SK-N-SH (cell line): Measurements from ENCODE around the gene GGCX.

Experiments
- CHD2 ChIP-seq: fragments of 150-350 bp; IDR thresholded peaks from 2 replicates; pipeline ENCODE4 v1.6.1; 2018; ENCODE audit warnings: low read length; ENCODE audit not compliant: partially characterized antibody
- CTCF ChIP-seq: fragments of 200-600 bp; sonication (generic); IDR thresholded peaks from 2 replicates; pipeline ENCODE4 v1.6.1; 2017; ENCODE audit warnings: antibody characterized with exemption, mild to moderate bottlenecking, moderate library complexity
- EP300 ChIP-seq, 2 experiments: IDR thresholded peaks; 2 replicates each; pipeline versions ENCODE4 v1.4.0 to v1.6.1; 2012; ENCODE audit warnings: borderline replicate concordance in 1 of 2, low read depth in 1 of 2, low read length in 1 of 2
- GABPA ChIP-seq: IDR thresholded peaks from 2 replicates; pipeline ENCODE4 v1.4.0; 2012; ENCODE audit warnings: low read depth, mild to moderate bottlenecking
- JUND ChIP-seq: IDR thresholded peaks from 2 replicates; pipeline ENCODE4 v1.4.0; 2012
- MAX ChIP-seq: IDR thresholded peaks from 2 replicates; pipeline ENCODE4 v1.4.0; 2012; ENCODE audit warnings: low read depth
- MXI1 ChIP-seq: IDR thresholded peaks from 2 replicates; pipeline ENCODE4 v1.6.1; 2012; ENCODE audit warnings: mild to moderate bottlenecking, low read depth, low read length, improper control_type of control experiment
- REST ChIP-seq: IDR thresholded peaks from 2 replicates; pipeline ENCODE4 v1.6.1; 2012; ENCODE audit warnings: mild to moderate bottlenecking, low read depth, low read length, moderate library complexity
- SIN3A ChIP-seq: IDR thresholded peaks from 2 replicates; pipeline ENCODE4 v1.6.1; 2012; ENCODE audit warnings: low read depth, mild to moderate bottlenecking, low read length, moderate library complexity, borderline replicate concordance
- SMC3 ChIP-seq: IDR thresholded peaks from 2 replicates; pipeline ENCODE4 v1.6.1; 2012; ENCODE audit warnings: low read depth, low read length, improper control_type of control experiment
- TCF12 ChIP-seq: IDR thresholded peaks from 2 replicates; pipeline ENCODE4 v1.4.0; 2012
- YY1 ChIP-seq: IDR thresholded peaks from 2 replicates; pipeline ENCODE4 v1.4.0; 2012; ENCODE audit warnings: low read depth, mild to moderate bottlenecking

- TF ChIP-seq REST (no peak), SIN3A (no peak), MAX (no peak), CTCF (no peak), SMC3 (no peak), GABPA (no peak), MXI1 (no peak), JUND (no peak), YY1 (no peak), EP300 (IDR thresholded peaks at IDR 0.05; ENCODE audit: borderline replicate concordance in 1 of 2, low read depth in 1 of 2, low read length in 1 of 2) (no peak), CHD2 (no peak), TCF12 (no peak)
These were observed 19.4 kb downstream of the GGCX start for GRCh38 chr2:85541753-85542457.
